K562 (cell line): Measurements from ENCODE around the gene ZNF609. TPM values are rescaled to one million over a fixed set of nuclear protein-coding genes. Genes with fewer than 3 reads are reported as not detected.

Source experiments
- ATAC-seq: fragments of 200-7000 bp; cut with Tn5 transposase; 3 replicates; pipeline ENCODE4 v1.9.1; 2020; ENCODE audit warnings: moderate library complexity
- BruUV-seq: library from RNA; stranded (reverse); fragments of 400-500 nt; replicated peaks from 2 replicates; lab custom pipeline; 2021; lab: Mats Ljungman, UMichigan
- CTCF ChIA-PET: fragments of 300-600 bp; formaldehyde crosslinking; extraction: SDS; loops from one replicate; lab custom pipeline; 2021; ENCODE audit warnings: low intra/inter-chr PET ratio; lab: Yijun Ruan, JAX
- POLR2A ChIA-PET: fragments of 300-600, 350-650 bp; sonication (Branson Sonifier 250); formaldehyde crosslinking; extraction: SDS; loops from one replicate; lab custom pipeline; 2021; ENCODE audit warnings: antibody characterized with exemption, inconsistent platforms; lab: Yijun Ruan, JAX
- DNase-seq, 4 experiments: peaks; one replicate each; pipeline versions ENCODE4 v3.0.0 to v3.0.0-alpha.2; 2011 to 2018; ENCODE audit warnings: low spot score in 3 of 4, mixed read lengths in 3 of 4; ENCODE audit errors: extremely low read depth in 1 of 4
- FAIRE-seq: peaks from 2 replicates; lab custom pipeline; 2011; peaks lifted over from hg19 to GRCh38; lab: Jason Lieb, UNC
- H2AFZ ChIP-seq: 2 replicates; pipeline ENCODE4 v1.6.0; 2011; ENCODE audit warnings: low read depth, low read length, control low read depth, inconsistent platforms
- H3K27ac ChIP-seq: fragments of 200-600 bp; 3 replicates; pipeline ENCODE4 v1.8.0; 2011; ENCODE audit warnings: low read depth, mild to moderate bottlenecking, control low read depth, inconsistent platforms, low read length, moderate library complexity, mixed read lengths; ENCODE audit errors: extremely low read depth
- H3K27me3 ChIP-seq, 2 experiments: fragments of 300-600 bp in 1 of 2; 2 replicates in 1 of 2; 3 replicates in 1 of 2; pipeline versions ENCODE4 v1.6.0 to v1.8.0; 2011; ENCODE audit warnings: inconsistent platforms in 2 of 2, low read length in 2 of 2, mild to moderate bottlenecking in 1 of 2, mixed read lengths in 1 of 2, moderate library complexity in 1 of 2; ENCODE audit not compliant: control insufficient read depth in 2 of 2, insufficient read depth in 2 of 2
- H3K36me3 ChIP-seq: fragments of 300-600 bp; 3 replicates; pipeline ENCODE4 v1.8.0; 2011; ENCODE audit warnings: mild to moderate bottlenecking, low read length, inconsistent platforms; ENCODE audit not compliant: control insufficient read depth, insufficient read depth
- H3K4me1 ChIP-seq, 2 experiments: fragments of 200-600 bp in 1 of 2; replicated peaks in 1 of 2; 2 replicates in 1 of 2; 3 replicates in 1 of 2; pipeline versions ENCODE4 v1.5.1 to v1.8.0; 2011; ENCODE audit warnings: inconsistent platforms in 2 of 2, low read length in 2 of 2, mild to moderate bottlenecking in 1 of 2, mixed read lengths in 1 of 2, moderate library complexity in 1 of 2; ENCODE audit not compliant: control insufficient read depth in 2 of 2, insufficient read depth in 2 of 2
- H3K4me2 ChIP-seq: 2 replicates; pipeline ENCODE4 v1.6.1; 2011; ENCODE audit warnings: low read length, control low read depth, inconsistent platforms, mixed read lengths; ENCODE audit not compliant: insufficient read depth
- H3K4me3 ChIP-seq: fragments of 200-600 bp; sonication (generic), shearing (Covaris generic); 2 replicates; pipeline ENCODE4 v1.5.1; 2016; ENCODE audit warnings: control low read depth, inconsistent platforms
- H3K79me2 ChIP-seq: fragments of 200-600 bp; 3 replicates; pipeline ENCODE4 v1.8.0; 2011; ENCODE audit warnings: low read length, inconsistent platforms; ENCODE audit not compliant: control insufficient read depth, insufficient read depth
- H3K9ac ChIP-seq, 2 experiments: 2 replicates each; pipeline versions ENCODE4 v1.6.0 to v1.6.1; 2011; ENCODE audit warnings: low read depth in 2 of 2, low read length in 2 of 2, control low read depth in 1 of 2, inconsistent platforms in 1 of 2, mild to moderate bottlenecking in 1 of 2, mixed read lengths in 1 of 2; ENCODE audit not compliant: insufficient read depth in 1 of 2
- H3K9me1 ChIP-seq: one replicate; pipeline ENCODE4 v1.6.0; 2011; ENCODE audit warnings: inconsistent platforms, mild to moderate bottlenecking, low read length, moderate library complexity; ENCODE audit not compliant: control insufficient read depth, insufficient read depth
- H3K9me3 ChIP-seq: replicated peaks from 2 replicates; pipeline ENCODE4 v1.5.1; 2011; ENCODE audit warnings: low read depth, low read length, inconsistent platforms; ENCODE audit not compliant: control insufficient read depth, insufficient read depth
- H4K20me1 ChIP-seq: replicated peaks from 2 replicates; pipeline ENCODE4 v1.6.1; 2011; ENCODE audit warnings: low read length, inconsistent platforms, mixed read lengths; ENCODE audit not compliant: control insufficient read depth, insufficient read depth
- ATF7 ChIP-seq: fragments of 450-650 bp; IDR thresholded peaks from 2 replicates; pipeline ENCODE4 v1.7.1; 2014; ENCODE audit warnings: mild to moderate bottlenecking, moderate library complexity
- CEBPB ChIP-seq: fragments of 450-650 bp; IDR thresholded peaks from 2 replicates; pipeline ENCODE4 v1.6.1; 2016; ENCODE audit warnings: missing genetic modification characterization, missing compliant biosample characterization
- CEBPG ChIP-seq, 3 experiments: fragments of 200-800 bp in 1 of 3; sonication (Bioruptor generic) in 1 of 3; sonication (generic) in 1 of 3; formaldehyde crosslinking in 1 of 3; IDR thresholded peaks in 2 of 3; conservative IDR thresholded peaks in 1 of 3; 2 replicates each; pipeline versions ENCODE4 v1.6.1 to v1.8.0; 2016 to 2022; ENCODE audit warnings: missing compliant biosample characterization in 2 of 3, missing genetic modification characterization in 2 of 3, mild to moderate bottlenecking in 1 of 3, missing genetic modification reagents in 1 of 3
- CREB1 ChIP-seq, 2 experiments: sonication (generic) in 1 of 2; formaldehyde crosslinking in 1 of 2; IDR thresholded peaks; 2 replicates each; pipeline versions ENCODE4 v1.6.1 to v1.8.0; 2012 to 2022; ENCODE audit warnings: inconsistent platforms in 1 of 2, mild to moderate bottlenecking in 1 of 2, missing genetic modification reagents in 1 of 2, moderate library complexity in 1 of 2
- POLR2G ChIP-seq: fragments of 200-400 bp; formaldehyde crosslinking; IDR thresholded peaks from 2 replicates; pipeline ENCODE4 v1.6.1; 2017; ENCODE audit warnings: low read depth, mild to moderate bottlenecking, antibody characterized with exemption, low read length, moderate library complexity
- SPI1 ChIP-seq: IDR thresholded peaks from 2 replicates; pipeline ENCODE4 v1.6.1; 2011; ENCODE audit warnings: low read depth, low read length, control low read depth, borderline replicate concordance
- SRSF1 ChIP-seq: fragments of 200-400 bp; formaldehyde crosslinking; IDR thresholded peaks from 2 replicates; pipeline ENCODE4 v1.6.1; 2017; ENCODE audit warnings: mild to moderate bottlenecking, low read depth, low read length, moderate library complexity
- TARDBP ChIP-seq: fragments of 450-650 bp; IDR thresholded peaks from 2 replicates; pipeline ENCODE4 v1.6.1; 2016
- TEAD4 ChIP-seq, 2 experiments: sonication (generic) in 1 of 2; formaldehyde crosslinking in 1 of 2; IDR thresholded peaks; 2 replicates each; pipeline versions ENCODE4 v1.6.1 to v1.8.0; 2012 to 2022; ENCODE audit warnings: borderline replicate concordance in 1 of 2, inconsistent platforms in 1 of 2, low read length in 1 of 2, mild to moderate bottlenecking in 1 of 2, missing genetic modification reagents in 1 of 2
- YY1 ChIP-seq, 3 experiments: IDR thresholded peaks; 2 replicates each; pipeline ENCODE4 v1.6.1; 2011; ENCODE audit warnings: low read length in 2 of 3, mild to moderate bottlenecking in 2 of 3, moderate library complexity in 2 of 3, borderline replicate concordance in 1 of 3, control low read depth in 1 of 3, low read depth in 1 of 3; ENCODE audit not compliant: insufficient read depth in 3 of 3, insufficient replicate concordance in 2 of 3, control insufficient read depth in 1 of 3, insufficient read length in 1 of 3; ENCODE audit errors: extremely low read depth in 1 of 3
- ZNF133 ChIP-seq: fragments of 250-450 bp; sonication (Bioruptor Pico); IDR thresholded peaks from 2 replicates; pipeline ENCODE4 v1.4.0; 2020; ENCODE audit warnings: mild to moderate bottlenecking
- WGBS: fragments of 100-300 bp; shearing (Covaris generic); methylation state at CpG from one replicate; pipeline ENCODE4 v1.1.6; 2016; ENCODE audit warnings: low coverage, mixed read lengths; ENCODE audit not compliant: insufficient coverage; ENCODE audit errors: missing lambda C conversion rate; 5-methylcytosine and 5-hydroxymethylcytosine counted together
- in situ Hi-C: fragments of 300-500 bp; cut with MboI; formaldehyde crosslinking; loops from 4 replicates; pipeline ENCODE4 v1.15.0; 2018; ENCODE audit warnings: inconsistent platforms, mixed read lengths
- intact Hi-C: fragments of 100-400 bp; cut with micrococcal nuclease; formaldehyde crosslinking; loops from 2 replicates; pipeline ENCODE4 v1.14.2; 2022
- polyA plus RNA-seq, 8 experiments: library from polyadenylated mRNA; depleted of rRNA in 4 of 8; stranded (reverse) in 5 of 8; unstranded in 3 of 8; fragments of >200 nt; fragmentation: Nextera tagmentation in 2 of 8; fragmentation: Illumina TruSeq in 1 of 8; extraction: Ambion mirVana in 2 of 8; extraction: Trizol in 1 of 8; gene quantifications; 2 replicates each; pipeline versions ENCODE4 v1.2.1 to v1.2.3, GENCODE V29; 2011 to 2014; ENCODE audit warnings: inconsistent platforms in 1 of 8, missing spikeins in 1 of 8
- total RNA-seq, 7 experiments: library from RNA; depleted of rRNA in 6 of 7; stranded (reverse); fragments of >200 nt in 6 of 7; fragmentation: Illumina TruSeq in 2 of 7; extraction: Trizol in 2 of 7; gene quantifications; 2 replicates each; pipeline versions ENCODE4 v1.2.1 to v1.2.3, GENCODE V29; 2011 to 2021; ENCODE audit warnings: low replicate concordance in 1 of 7
- TF ChIP-seq, protein P1 (sequence below): sonication (generic); formaldehyde crosslinking; IDR thresholded peaks from 2 replicates; pipeline ENCODE4 v1.8.0; 2023; ENCODE audit warnings: mild to moderate bottlenecking, missing genetic modification reagents
- TF ChIP-seq, protein P2 (sequence below): sonication (generic); IDR thresholded peaks from 2 replicates; pipeline ENCODE4 v1.6.1; 2016

ZNF609 gene
- total and polyA plus RNA-seq, 9 of the 15 experiments (the other 6 are each of a cell fraction or from before 2014, with no cell fraction given) = 3.0 to 38.7 (median 17.8) TPM

DNA sequence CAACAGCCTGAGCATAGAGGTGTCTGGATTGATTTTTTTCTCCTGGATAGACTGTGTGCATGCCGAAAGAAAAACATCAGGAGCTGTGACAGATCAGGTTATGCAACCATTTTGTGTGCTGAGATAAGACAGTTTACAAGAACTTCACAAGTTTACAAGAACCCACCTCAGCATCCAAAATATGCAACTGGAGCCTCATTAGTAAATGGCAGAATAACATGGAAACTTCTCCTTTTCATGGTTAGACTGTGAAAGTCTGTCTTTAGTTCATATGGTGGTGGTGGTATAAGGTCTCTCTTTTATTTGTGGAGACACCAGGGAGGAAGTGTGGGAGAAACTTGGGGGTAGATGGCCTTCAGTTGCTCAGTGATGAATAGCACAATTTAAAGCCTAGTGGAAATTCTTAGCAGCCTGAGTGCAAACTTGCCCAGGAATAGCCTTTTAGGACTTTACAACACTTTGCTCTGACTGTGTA, 3.7 kb upstream of the ZNF609 start:
- no peak overlapping the region for H3K9ac ChIP-seq
- BruUV-seq = no TSS peak
- ATAC-seq = no peak

More for the DNA sequence above, 3.7 kb upstream of the ZNF609 start:
- no peak overlapping the region for H3K4me3 ChIP-seq
- ChIA-PET POLR2A (interaction anchor here (0.6 to 1.1 kb wide), 4 partner anchors 53 to 194 kb away, joined by 3 read pairs; no protein-coding TSS in a partner anchor), CTCF (no interaction called here)
- in situ Hi-C loops = no loop called here
- DNase-seq (peak in 1 of 4 experiments; percentile 26), FAIRE-seq (peak; percentile 69)
- H3K9me1 ChIP-seq = no peaks in the 10 kb centered on the region
- H4K20me1 ChIP-seq = no peaks in the 10 kb centered on the region
- TF ChIP-seq SPI1 (peak; percentile 42; the same call in 1 of the 2 replicates), CREB1 (IDR thresholded peaks at IDR 0.05) (no peak), CREB1 (CRISPR knock-in tag; IDR thresholded peaks at IDR 0.05) (no peak), TEAD4 (IDR thresholded peaks at IDR 0.05; ENCODE audit: low read length) (peak; percentile 27; the same call in 1 of the 2 replicates), TEAD4 (CRISPR knock-in tag; IDR thresholded peaks at IDR 0.05; ENCODE audit: borderline replicate concordance) (no peak), CEBPB (tag) (peak; percentile 90), CEBPG (CRISPR knock-in tag; IDR thresholded peaks at IDR 0.05) (no peak), CEBPG (tag; conservative IDR thresholded peaks at IDR 0.05 in 1 of 2, IDR thresholded peaks at IDR 0.05 in 1 of 2) (peak; percentile 44 to 52; a peak in 3 of 4 replicates), TARDBP (no peak), POLR2G (no peak), ATF7 (no peak), ZNF133 (CRISPR knock-in tag) (no peak), YY1 (IDR thresholded peaks at IDR 0.05; ENCODE audit: borderline replicate concordance in 1 of 3, control insufficient read depth in 1 of 3, extremely low read depth in 1 of 3, insufficient read depth in 3 of 3, insufficient read length in 1 of 3, insufficient replicate concordance in 2 of 3, low read depth in 1 of 3, low read length in 2 of 3) (peak in 1 of 3 experiments; percentile 8), SRSF1 (no peak)
- TF ChIP-seq, protein P1, sequence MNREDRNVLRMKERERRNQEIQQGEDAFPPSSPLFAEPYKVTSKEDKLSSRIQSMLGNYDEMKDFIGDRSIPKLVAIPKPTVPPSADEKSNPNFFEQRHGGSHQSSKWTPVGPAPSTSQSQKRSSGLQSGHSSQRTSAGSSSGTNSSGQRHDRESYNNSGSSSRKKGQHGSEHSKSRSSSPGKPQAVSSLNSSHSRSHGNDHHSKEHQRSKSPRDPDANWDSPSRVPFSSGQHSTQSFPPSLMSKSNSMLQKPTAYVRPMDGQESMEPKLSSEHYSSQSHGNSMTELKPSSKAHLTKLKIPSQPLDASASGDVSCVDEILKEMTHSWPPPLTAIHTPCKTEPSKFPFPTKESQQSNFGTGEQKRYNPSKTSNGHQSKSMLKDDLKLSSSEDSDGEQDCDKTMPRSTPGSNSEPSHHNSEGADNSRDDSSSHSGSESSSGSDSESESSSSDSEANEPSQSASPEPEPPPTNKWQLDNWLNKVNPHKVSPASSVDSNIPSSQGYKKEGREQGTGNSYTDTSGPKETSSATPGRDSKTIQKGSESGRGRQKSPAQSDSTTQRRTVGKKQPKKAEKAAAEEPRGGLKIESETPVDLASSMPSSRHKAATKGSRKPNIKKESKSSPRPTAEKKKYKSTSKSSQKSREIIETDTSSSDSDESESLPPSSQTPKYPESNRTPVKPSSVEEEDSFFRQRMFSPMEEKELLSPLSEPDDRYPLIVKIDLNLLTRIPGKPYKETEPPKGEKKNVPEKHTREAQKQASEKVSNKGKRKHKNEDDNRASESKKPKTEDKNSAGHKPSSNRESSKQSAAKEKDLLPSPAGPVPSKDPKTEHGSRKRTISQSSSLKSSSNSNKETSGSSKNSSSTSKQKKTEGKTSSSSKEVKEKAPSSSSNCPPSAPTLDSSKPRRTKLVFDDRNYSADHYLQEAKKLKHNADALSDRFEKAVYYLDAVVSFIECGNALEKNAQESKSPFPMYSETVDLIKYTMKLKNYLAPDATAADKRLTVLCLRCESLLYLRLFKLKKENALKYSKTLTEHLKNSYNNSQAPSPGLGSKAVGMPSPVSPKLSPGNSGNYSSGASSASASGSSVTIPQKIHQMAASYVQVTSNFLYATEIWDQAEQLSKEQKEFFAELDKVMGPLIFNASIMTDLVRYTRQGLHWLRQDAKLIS (CRISPR knock-in tag) = no peak
- TF ChIP-seq, protein P2, sequence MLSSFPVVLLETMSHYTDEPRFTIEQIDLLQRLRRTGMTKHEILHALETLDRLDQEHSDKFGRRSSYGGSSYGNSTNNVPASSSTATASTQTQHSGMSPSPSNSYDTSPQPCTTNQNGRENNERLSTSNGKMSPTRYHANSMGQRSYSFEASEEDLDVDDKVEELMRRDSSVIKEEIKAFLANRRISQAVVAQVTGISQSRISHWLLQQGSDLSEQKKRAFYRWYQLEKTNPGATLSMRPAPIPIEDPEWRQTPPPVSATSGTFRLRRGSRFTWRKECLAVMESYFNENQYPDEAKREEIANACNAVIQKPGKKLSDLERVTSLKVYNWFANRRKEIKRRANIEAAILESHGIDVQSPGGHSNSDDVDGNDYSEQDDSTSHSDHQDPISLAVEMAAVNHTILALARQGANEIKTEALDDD = 0 out of 2 replicates have a peak, but pooled peaks have one; percentile 15
- no peaks in the 10 kb centered on the region for H3K27me3 ChIP-seq
- H3K27ac ChIP-seq = 0 out of 3 replicates have a peak overlapping the region, but pooled peaks have one; percentile 26
- H3K4me1 ChIP-seq = peaks cover 0 to 38% of the 10 kb centered on the region in 2 experiments; a peak in 3 of 5 replicates
- H3K4me2 ChIP-seq = peak overlapping the region; percentile 17
- no peaks in the 10 kb centered on the region for H3K9me3 ChIP-seq
- no peaks in the 10 kb centered on the region; the same call in 1 of the 3 replicates for H3K36me3 ChIP-seq
- no peak overlapping the region for H2AFZ ChIP-seq
- 0% methylated on average over 1 of the region's 1 CpG for WGBS
- peaks cover 11% of the 10 kb centered on the region for H3K79me2 ChIP-seq
- intact Hi-C loops = no loop called here
